ENCODE measurements around the gene SLC46A2. TPM values are rescaled to one million over a fixed set of nuclear protein-coding genes. Genes with fewer than 3 reads are reported as not detected.

SLC46A2 gene
- total and polyA plus RNA-seq, 2 donors (not counting 1 experiment from before 2014, with no cell fraction given): 0.18 TPM; not detected in 1

GRCh38 chr9:112863746-112864145 lies 26.9 kb downstream of the SLC46A2 start:
- ChIA-PET POLR2A (no interaction called here), CTCF (interaction anchor here (0.6 to 1.5 kb wide), 2 partner anchors 12 to 423 kb away, joined by 3 to 4 read pairs; no protein-coding TSS in a partner anchor)
- Histone ChIP-seq H3K4me3 (ENCODE audit: control extremely low read depth in 1 of 5, extremely low read depth in 1 of 5, insufficient read depth in 1 of 5, low read depth in 2 of 5, low read length in 4 of 5) (no peak overlapping the region), H2AFZ (ENCODE audit: insufficient read depth, low read depth, low read length, poor library complexity, severe bottlenecking) (no peak overlapping the region), H3K9ac (ENCODE audit: low read length) (no peak overlapping the region), H3K36me3 (replicated peaks in 1 of 2; ENCODE audit: control extremely low read depth in 1 of 2, control insufficient read depth in 1 of 2, extremely low read depth in 1 of 2, insufficient read depth in 2 of 2, low read length in 1 of 2) (peaks cover 0 to 5% of the 10 kb centered on the region in 2 experiments), H3K4me1 (ENCODE audit: control insufficient read depth in 2 of 2, insufficient read depth in 2 of 2, low read length in 2 of 2) (peaks cover 49 to 56% of the 10 kb centered on the region in 2 donors), H3K27ac (ENCODE audit: low read length in 2 of 2) (peak overlapping the region; percentile 22 to 49), H3K9me3 (ENCODE audit: control extremely low read depth in 1 of 3, control insufficient read depth in 2 of 3, insufficient read depth in 1 of 3, low read length in 2 of 3) (no peaks in the 10 kb centered on the region), H3K4me2 (replicated peaks; ENCODE audit: low read depth, low read length, poor library complexity, severe bottlenecking) (peak overlapping the region; percentile 44), H4K20me1 (ENCODE audit: control insufficient read depth, insufficient read depth, low read length, poor library complexity, severe bottlenecking) (no peaks in the 10 kb centered on the region), H3K79me2 (ENCODE audit: control insufficient read depth, insufficient read depth, low read length) (no peaks in the 10 kb centered on the region), H3K27me3 (replicated peaks in 1 of 4; ENCODE audit: control extremely low read depth in 1 of 4, control insufficient read depth in 3 of 4, insufficient read depth in 4 of 4, low read length in 3 of 4) (no peaks in the 10 kb centered on the region)
- ATAC-seq (ENCODE audit: low read depth) (no peak), DNase-seq (no peak)
- H3K4me1 Mint-ChIP-seq: peaks cover 51% of the 10 kb centered on the region
- H3K4me3 Mint-ChIP-seq: peak overlapping the region; percentile 36
- peak overlapping the region; percentile 77 for H3K27ac Mint-ChIP-seq
- no peaks in the 10 kb centered on the region for H3K9me3 Mint-ChIP-seq (ENCODE audit: insufficient read depth)
- no peaks in the 10 kb centered on the region for H3K27me3 Mint-ChIP-seq
- 43% methylated on average over 2 of the region's 2 CpGs for WGBS (ENCODE audit: insufficient coverage)
- intact Hi-C loops (cut with micrococcal nuclease): no loop called here
- TF ChIP-seq CTCF (IDR thresholded peaks at IDR 0.05): no peak
- TF ChIP-seq EZH2 (IDR thresholded peaks at IDR 0.05; ENCODE audit: borderline replicate concordance, insufficient read depth, low read depth, low read length, poor library complexity, severe bottlenecking): no peak

DNA sequence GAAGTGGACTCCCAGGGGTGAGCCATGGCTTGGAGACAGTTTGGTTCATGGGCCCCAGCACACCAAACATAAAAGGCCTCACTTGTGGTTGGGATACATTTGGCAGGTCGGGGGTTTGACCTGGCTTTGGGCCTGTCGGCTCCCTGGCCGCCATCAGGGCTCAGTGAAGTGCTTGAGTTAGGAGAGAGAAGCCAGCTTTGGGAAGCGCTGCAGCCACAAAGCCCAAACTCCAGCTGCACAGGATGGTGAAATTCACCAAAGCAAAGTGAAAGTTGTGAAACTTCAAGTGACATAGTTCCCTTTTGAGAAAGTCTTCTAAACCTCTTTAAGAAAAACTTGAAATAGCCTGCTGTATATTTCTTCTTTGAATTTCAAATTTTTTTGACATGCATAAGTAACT lies 27.5 kb downstream of the SLC46A2 start:
- Histone ChIP-seq H3K9ac (ENCODE audit: low read length) (peak overlapping the region; percentile 4), H3K36me3 (replicated peaks in 1 of 2; ENCODE audit: control extremely low read depth in 1 of 2, control insufficient read depth in 1 of 2, extremely low read depth in 1 of 2, insufficient read depth in 2 of 2, low read length in 1 of 2) (peaks cover 0 to 5% of the 10 kb centered on the region in 2 experiments), H4K20me1 (ENCODE audit: control insufficient read depth, insufficient read depth, low read length, poor library complexity, severe bottlenecking) (no peaks in the 10 kb centered on the region), H3K79me2 (ENCODE audit: control insufficient read depth, insufficient read depth, low read length) (no peaks in the 10 kb centered on the region), H3K4me2 (replicated peaks; ENCODE audit: low read depth, low read length, poor library complexity, severe bottlenecking) (peak overlapping the region; percentile 44), H3K9me3 (ENCODE audit: control extremely low read depth in 1 of 3, control insufficient read depth in 2 of 3, insufficient read depth in 1 of 3, low read length in 2 of 3) (no peaks in the 10 kb centered on the region), H3K4me3 (ENCODE audit: control extremely low read depth in 1 of 5, extremely low read depth in 1 of 5, insufficient read depth in 1 of 5, low read depth in 2 of 5, low read length in 4 of 5) (no peak overlapping the region), H3K4me1 (ENCODE audit: control insufficient read depth in 2 of 2, insufficient read depth in 2 of 2, low read length in 2 of 2) (peaks cover 50 to 56% of the 10 kb centered on the region in 2 donors), H3K27me3 (replicated peaks in 1 of 4; ENCODE audit: control extremely low read depth in 1 of 4, control insufficient read depth in 3 of 4, insufficient read depth in 4 of 4, low read length in 3 of 4) (no peaks in the 10 kb centered on the region), H2AFZ (ENCODE audit: insufficient read depth, low read depth, low read length, poor library complexity, severe bottlenecking) (no peak overlapping the region), H3K27ac (ENCODE audit: low read length in 2 of 2) (peak overlapping the region; percentile 49 to 52)
- ChIA-PET POLR2A (no interaction called here), CTCF (interaction anchor here (1.5 kb wide), 1 partner anchor 12 kb away, joined by 4 read pairs; no protein-coding TSS in a partner anchor)
- H3K4me3 Mint-ChIP-seq: peak overlapping the region; percentile 51
- no peaks in the 10 kb centered on the region for H3K9me3 Mint-ChIP-seq (ENCODE audit: insufficient read depth)
- peak overlapping the region; percentile 28 for H3K27ac Mint-ChIP-seq
- TF ChIP-seq EZH2 (IDR thresholded peaks at IDR 0.05; ENCODE audit: borderline replicate concordance, insufficient read depth, low read depth, low read length, poor library complexity, severe bottlenecking) (no peak), CTCF (IDR thresholded peaks at IDR 0.05) (no peak)
- intact Hi-C loops (cut with micrococcal nuclease): no loop called here
- no peak for ATAC-seq (ENCODE audit: low read depth)
- DNase-seq: no peak
- peaks cover 52% of the 10 kb centered on the region for H3K4me1 Mint-ChIP-seq
- no peaks in the 10 kb centered on the region for H3K27me3 Mint-ChIP-seq
- 0% methylated on average over 4 of the region's 4 CpGs for WGBS (ENCODE audit: insufficient coverage)
